ENCODE measurements around the gene UCK1. TPM values are rescaled to one million over a fixed set of nuclear protein-coding genes. Genes with fewer than 3 reads are reported as not detected.

UCK1 gene
- total and polyA plus RNA-seq, 2 of the 13 experiments (the other 11 are each of a cell fraction or from before 2014, with no cell fraction given): 11.0 to 24.1 TPM

- no peak for TF ChIP-seq NFKBIZ (CRISPR knock-in tag; IDR thresholded peaks at IDR 0.05)
- TF ChIP-seq RORA (CRISPR knock-in tag; IDR thresholded peaks at IDR 0.05): no peak
- no peak for TF ChIP-seq ZNF569 (CRISPR knock-in tag; IDR thresholded peaks at IDR 0.05; ENCODE audit: borderline replicate concordance)
- no peak for TF ChIP-seq KLF9 (CRISPR knock-in tag; IDR thresholded peaks at IDR 0.05; ENCODE audit: low read depth)
- TF ChIP-seq SIX1 (CRISPR knock-in tag; IDR thresholded peaks at IDR 0.05; ENCODE audit: borderline replicate concordance): no peak
- peak; percentile 29 to 57; a peak in 1 of 4 replicates for TF ChIP-seq POLR2A (IDR thresholded peaks at IDR 0.05; ENCODE audit: insufficient read depth in 1 of 2, low read depth in 2 of 2, low read length in 2 of 2)
- no peak for TF ChIP-seq ZNF775 (CRISPR knock-in tag; IDR thresholded peaks at IDR 0.05; ENCODE audit: borderline replicate concordance)
- TF ChIP-seq ZNF160 (CRISPR knock-in tag; IDR thresholded peaks at IDR 0.05): no peak
- no peak for TF ChIP-seq GZF1 (CRISPR knock-in tag; IDR thresholded peaks at IDR 0.05)
- TF ChIP-seq FLYWCH1 (CRISPR knock-in tag; IDR thresholded peaks at IDR 0.05): no peak
- TF ChIP-seq JDP2 (CRISPR knock-in tag; IDR thresholded peaks at IDR 0.05; ENCODE audit: borderline replicate concordance): no peak
- TF ChIP-seq ZNF432 (CRISPR knock-in tag; IDR thresholded peaks at IDR 0.05; ENCODE audit: borderline replicate concordance): no peak
- no peak for TF ChIP-seq CENPX (CRISPR knock-in tag; IDR thresholded peaks at IDR 0.05)
- no peak for TF ChIP-seq ZNF710 (CRISPR knock-in tag; IDR thresholded peaks at IDR 0.05; ENCODE audit: borderline replicate concordance)
- no peak; the same call in 1 of the 2 replicates for TF ChIP-seq MAX (IDR thresholded peaks at IDR 0.05)
- no peak for TF ChIP-seq NR2F1 (CRISPR knock-in tag; IDR thresholded peaks at IDR 0.05)
- no peak for TF ChIP-seq NFATC3 (CRISPR knock-in tag; IDR thresholded peaks at IDR 0.05)
- TF ChIP-seq ZNF331 (CRISPR knock-in tag; IDR thresholded peaks at IDR 0.05): 0 out of 2 replicates have a peak, but pooled peaks have one; percentile 14
- peak; percentile 30; the same call in 1 of the 2 replicates for TF ChIP-seq UBTF (CRISPR knock-in tag; IDR thresholded peaks at IDR 0.05)
- no peak for TF ChIP-seq ZNF431 (CRISPR knock-in tag; IDR thresholded peaks at IDR 0.05; ENCODE audit: borderline replicate concordance, low read depth)
Measured at GRCh38 chr9:131530920-131531832, at the start of gene UCK1 (continued).

Data from HepG2 (cell line).